DOHH2 (cell line): ENCODE results near the gene UGT1A3.

Source experiments
- CTCF ChIP-seq: fragments of 200-600 bp; sonication (generic); IDR thresholded peaks from one replicate; pipeline ENCODE4 v1.5.1; 2014; ENCODE audit warnings: antibody characterized with exemption, mild to moderate bottlenecking, low read depth, low read length; ENCODE audit not compliant: poor library complexity, severe bottlenecking
- EZH2phosphoT487 ChIP-seq: fragments of 200-600 bp; sonication (generic); IDR thresholded peaks from 2 replicates; pipeline ENCODE4 v1.6.1; 2017; ENCODE audit warnings: borderline replicate concordance, mild to moderate bottlenecking, antibody characterized with exemption, low read length, moderate library complexity, mixed read lengths

GRCh38 chr2:233712611-233713261, 16.1 kb upstream of the UGT1A3 start, which contains the start of gene UGT1A5:
- TF ChIP-seq CTCF, result no peak
- TF ChIP-seq EZH2phosphoT487, result no peak
